GDM1 (cell line): ENCODE data around the gene ZACN.
"Not testable (repeated sequence)": the region's sequence is repeated elsewhere in the genome, so short reads cannot be mapped to it uniquely, and the experiment has no call there.

Experiments used
- DNase-seq: peaks from one replicate; lab custom pipeline; 2025; lab: John Stamatoyannopoulos, UW

ZACN gene

DNA sequence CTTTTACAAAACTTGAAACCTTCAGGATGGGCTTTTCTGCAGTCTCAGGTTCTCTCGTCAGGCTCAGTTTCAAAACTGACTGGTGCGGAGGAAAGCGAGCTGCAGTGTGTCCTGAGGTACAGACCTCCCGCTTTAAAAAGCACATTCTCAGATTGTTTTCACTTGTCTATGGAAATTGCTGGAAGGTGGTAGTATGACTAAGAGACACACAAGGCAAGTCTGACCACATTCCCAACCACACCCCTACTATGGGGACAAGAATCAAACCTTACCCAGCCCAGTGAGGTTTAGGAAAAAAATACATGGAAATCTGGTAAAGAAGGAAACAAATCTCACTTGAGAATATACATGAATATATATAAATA, 24.9 kb upstream of the ZACN start:
- no peak for DNase-seq

DNA sequence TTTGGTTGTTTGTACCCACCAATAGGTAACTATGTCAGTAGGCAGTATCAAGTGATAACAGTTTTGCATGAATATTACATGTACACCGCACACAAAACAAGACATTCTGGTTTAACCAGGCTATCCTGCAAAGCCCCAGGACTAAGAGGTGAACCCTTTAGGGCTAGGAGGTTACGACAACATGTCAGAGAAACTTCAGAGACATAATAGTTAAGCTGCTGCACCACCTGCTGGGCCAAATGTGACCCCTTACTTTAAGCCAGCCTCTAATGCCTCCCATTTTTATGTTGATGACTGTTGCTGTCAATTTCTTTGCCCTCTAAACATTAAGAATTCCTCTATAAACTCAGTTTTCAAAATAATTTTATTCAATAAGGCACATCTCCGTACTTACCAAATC, 22.1 kb upstream of the ZACN start:
- DNase-seq: no peak

DNA sequence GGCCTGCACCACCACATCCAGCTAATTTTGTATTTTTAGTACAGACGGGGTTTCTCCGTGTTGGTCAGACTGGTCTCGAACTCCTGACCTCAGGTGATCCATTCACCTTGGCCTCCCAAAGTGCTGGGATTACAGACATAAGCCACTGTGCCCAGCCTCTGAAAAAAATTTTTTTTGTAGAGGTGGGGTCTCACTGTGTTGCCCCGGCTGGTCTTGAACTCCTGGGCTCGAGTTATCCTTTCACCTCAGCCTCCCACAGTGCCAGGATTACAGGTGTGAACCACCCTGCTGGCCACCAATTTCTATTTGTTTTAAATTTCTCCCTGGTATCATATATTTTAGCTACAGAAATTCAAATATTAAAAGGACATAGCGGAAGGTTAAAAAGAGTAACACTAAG, 20.7 kb upstream of the ZACN start:
- not testable (repeated sequence) for DNase-seq

DNA sequence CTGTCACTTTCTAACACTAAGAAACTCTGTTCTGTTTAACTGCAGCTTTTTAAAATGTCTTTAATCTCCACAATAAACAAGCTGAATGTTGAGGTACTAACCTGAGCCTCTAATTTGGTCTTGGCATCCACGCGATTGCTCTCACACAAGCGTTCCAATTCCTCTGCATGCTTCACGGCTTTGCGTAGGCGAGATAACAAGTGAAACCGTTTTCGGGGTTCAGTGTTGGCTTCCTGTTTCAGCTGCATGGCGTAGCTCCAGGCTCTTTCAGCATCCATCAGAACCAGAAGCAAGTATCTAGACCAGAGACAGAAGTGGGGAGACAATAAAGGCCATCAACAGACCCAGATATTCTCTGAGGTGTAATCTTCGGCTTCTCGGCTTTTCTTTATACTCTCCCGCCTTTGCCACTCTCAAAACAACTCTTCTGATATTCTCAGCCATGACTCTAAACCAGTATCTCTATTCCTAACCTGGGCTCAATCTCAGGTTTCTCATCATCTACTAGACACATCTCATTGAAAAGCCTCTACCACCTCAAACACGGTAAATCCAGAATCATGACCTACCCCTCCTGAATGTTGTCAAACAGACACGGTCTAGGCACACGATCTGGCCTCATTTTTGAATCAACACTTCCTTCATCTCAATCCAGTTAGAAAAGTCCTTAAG, 15.0 kb upstream of the ZACN start:
- no peak for DNase-seq

DNA sequence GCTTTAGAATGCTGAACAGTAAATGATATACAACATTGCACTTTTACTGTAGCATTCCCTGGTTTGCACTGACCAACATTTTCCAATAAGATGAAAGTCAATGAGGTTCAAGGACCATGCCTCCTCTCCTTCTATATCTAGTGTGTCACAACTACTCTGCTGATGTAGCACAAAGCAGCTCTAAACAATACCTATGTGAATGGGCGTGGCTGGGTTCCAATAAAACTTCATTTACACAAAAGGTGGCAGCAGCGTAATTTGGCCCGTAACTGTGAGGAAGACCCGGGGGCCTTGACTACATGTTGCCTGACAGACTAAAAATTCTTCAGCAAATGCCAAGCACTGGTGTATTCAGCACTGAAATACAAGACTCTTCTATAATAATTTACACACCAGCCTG, 13.2 kb upstream of the ZACN start:
- no peak for DNase-seq

DNA sequence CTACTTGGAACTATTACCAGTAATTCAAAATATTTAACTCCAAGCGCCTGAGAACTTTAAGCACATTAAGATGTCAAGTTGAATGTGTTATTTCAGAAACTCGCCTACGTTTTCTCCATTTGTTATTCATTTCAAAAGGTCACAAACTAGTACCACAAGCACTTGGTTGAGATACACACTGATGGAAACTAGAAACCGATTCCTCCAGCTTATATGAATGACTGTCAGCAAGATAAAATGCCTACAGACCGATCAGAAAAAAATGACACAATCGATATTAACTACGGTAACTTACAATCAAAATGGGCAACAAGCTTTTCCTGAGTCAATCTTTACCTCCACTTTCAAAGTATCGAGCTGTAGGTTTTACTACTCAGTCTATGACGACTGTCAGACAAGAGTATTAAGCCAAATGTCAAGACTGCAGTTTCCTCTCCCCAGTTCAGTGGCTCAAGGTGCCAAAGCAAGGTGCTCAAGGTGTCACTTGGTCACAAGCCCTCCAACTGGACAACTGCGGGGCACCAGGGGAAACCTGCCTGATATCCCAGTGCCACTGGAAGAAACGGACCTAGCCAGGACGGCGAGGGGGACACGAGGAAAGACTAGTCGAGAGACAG, 7.3 kb upstream of the ZACN start:
- DNase-seq: no peak

DNA sequence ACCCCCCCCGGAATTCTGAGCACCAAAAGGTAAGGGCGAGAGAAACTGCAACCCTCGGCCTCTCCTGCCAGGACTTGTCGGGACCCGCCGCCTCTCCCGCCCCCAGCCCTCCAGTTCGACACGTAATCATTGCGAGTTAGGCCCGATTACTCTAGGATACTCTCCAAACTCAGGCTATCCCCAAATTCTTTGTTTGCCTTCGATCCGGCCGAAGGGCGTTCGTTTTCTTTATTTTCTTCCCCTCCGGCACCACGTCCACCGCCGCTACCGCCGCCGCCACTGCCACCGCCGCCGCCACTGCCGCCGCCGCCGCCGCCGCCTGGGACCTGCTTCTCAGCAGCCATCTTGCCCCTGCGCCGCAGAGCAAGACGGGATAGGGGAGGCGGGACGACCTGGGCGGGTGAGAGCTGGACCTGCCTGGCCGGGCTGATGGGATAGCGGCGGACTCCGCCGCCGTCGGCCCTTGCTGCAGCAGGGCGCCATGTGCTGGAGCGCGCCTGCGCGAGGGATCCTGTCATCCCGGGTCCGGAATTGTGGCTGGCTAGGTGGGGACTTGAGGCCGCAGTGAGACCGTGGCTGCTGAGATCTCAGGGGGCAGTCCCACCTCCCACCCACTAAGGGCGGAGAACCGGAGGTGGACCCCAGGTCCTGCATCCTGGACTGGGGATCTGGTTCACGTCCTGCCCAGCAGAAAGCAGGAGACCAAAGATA, 6.7 kb upstream of the ZACN start, which contains the start of gene SRP68:
TSS of gene SRP68 (minus strand) at position 370 of the 711 bp plus-strand sequence. CDS start at position 344, 26 bp downstream.
- peak; percentile 89 for DNase-seq

DNA sequence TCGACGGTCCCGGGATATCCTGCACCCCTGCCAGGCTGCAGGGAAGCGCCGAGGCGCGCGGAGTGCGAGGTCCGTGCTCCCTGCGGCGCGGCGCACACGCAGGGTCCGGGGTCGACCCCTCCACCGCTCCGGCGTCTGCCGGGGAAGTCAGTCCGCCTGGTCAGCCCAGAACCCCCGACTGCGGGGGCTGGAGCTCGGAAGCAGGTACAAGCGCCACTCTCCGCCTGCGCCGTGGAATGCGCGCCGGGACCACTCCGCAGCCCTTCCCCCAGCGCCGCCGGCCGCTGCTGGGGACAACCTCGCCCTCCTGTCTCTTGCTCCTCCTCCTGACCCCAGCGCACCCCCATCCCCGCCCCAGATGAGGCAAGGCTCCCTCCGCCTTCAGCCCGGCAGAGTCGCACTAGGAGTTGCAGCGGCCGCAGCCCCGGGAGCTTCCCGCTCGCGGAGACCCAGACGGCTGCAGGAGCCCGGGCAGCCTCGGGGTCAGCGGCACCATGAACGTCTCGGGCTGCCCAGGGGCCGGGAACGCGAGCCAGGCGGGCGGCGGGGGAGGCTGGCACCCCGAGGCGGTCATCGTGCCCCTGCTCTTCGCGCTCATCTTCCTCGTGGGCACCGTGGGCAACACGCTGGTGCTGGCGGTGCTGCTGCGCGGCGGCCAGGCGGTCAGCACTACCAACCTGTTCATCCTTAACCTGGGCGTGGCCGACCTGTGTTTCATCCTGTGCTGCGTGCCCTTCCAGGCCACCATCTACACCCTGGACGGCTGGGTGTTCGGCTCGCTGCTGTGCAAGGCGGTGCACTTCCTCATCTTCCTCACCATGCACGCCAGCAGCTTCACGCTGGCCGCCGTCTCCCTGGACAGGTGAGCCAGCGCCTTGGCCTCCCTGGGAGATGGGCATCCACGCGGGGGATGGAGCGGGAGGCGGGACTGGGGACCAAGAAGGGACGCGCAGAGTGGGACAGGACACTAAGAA, 4.3 kb upstream of the ZACN start, which contains the start of gene GALR2:
TSS of gene GALR2 (plus strand) at position 392 of the 974 bp plus-strand sequence. CDS start at position 495, 103 bp downstream.
- no peak for DNase-seq

DNA sequence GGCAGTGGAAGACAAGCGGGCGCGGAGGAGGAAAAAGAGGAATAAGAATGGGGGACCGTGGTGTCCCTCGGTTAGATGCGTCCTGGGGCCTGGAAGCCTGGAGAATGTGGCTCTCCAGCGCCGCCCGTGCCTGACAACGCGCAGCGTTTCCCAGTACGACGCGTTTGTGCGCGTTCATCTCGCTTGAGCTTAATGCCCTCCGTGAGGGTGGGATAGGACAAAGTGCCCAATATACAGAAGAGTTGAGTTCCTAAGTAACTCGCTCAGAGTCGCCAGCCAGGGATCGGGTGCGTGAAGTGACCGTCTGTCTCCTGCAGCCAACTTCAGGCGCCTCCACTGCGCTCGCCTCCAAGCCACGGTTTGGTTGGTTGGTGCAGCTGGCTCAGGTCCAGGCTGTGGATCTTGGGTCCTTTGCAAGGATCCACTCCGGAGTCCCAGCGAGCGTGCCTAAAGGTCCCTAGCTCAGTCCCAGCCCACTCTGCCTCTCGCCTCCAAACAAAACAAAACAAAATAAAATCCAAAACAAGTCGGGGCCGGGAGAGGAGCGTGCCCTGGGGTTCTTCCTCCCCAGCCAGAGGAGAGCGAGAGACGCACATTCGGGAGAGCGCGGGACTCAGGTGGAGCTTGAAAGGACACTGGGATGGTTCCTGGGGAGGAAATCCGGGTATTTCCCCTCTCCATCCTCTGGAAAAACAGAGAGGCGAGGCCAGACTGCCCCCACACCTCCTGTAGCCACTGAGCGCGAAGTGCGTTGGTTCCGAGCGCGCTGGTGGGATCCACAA, 3.4 kb upstream of the ZACN start:
- DNase-seq: no peak

DNA sequence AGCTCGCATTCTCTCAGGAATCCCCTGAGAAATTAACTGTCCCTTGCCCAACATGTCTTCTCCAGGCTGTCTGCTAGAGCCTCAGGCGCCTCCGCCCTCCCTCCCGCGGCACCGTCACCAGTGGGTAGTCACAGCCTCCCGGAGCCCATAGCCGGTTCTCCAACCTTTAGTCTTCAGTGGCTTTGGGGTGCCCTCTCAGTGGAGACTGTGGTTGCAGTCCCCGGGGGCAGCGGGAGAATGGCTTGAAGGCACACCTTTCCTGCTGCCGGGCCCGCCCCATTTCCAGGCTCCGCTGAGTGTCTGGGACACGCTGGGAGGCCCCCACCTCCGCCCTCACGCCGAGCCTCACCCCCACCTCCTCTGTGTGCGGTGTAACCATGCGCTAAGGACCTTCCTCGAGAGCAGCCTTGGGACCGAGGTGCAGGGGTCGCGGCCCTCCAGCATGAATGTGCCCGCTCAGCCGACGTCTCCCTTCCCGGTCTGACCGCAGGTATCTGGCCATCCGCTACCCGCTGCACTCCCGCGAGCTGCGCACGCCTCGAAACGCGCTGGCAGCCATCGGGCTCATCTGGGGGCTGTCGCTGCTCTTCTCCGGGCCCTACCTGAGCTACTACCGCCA, 2.7 kb upstream of the ZACN start:
- no peak for DNase-seq

DNA sequence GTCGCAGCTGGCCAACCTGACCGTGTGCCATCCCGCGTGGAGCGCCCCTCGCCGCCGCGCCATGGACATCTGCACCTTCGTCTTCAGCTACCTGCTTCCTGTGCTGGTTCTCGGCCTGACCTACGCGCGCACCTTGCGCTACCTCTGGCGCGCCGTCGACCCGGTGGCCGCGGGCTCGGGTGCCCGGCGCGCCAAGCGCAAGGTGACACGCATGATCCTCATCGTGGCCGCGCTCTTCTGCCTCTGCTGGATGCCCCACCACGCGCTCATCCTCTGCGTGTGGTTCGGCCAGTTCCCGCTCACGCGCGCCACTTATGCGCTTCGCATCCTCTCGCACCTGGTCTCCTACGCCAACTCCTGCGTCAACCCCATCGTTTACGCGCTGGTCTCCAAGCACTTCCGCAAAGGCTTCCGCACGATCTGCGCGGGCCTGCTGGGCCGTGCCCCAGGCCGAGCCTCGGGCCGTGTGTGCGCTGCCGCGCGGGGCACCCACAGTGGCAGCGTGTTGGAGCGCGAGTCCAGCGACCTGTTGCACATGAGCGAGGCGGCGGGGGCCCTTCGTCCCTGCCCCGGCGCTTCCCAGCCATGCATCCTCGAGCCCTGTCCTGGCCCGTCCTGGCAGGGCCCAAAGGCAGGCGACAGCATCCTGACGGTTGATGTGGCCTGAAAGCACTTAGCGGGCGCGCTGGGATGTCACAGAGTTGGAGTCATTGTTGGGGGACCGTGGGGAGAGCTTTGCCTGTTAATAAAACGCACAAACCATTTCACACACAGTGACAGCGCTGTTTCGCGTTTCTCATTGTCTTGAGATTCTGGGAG, 2.0 kb upstream of the ZACN start:
- DNase-seq: no peak

DNA sequence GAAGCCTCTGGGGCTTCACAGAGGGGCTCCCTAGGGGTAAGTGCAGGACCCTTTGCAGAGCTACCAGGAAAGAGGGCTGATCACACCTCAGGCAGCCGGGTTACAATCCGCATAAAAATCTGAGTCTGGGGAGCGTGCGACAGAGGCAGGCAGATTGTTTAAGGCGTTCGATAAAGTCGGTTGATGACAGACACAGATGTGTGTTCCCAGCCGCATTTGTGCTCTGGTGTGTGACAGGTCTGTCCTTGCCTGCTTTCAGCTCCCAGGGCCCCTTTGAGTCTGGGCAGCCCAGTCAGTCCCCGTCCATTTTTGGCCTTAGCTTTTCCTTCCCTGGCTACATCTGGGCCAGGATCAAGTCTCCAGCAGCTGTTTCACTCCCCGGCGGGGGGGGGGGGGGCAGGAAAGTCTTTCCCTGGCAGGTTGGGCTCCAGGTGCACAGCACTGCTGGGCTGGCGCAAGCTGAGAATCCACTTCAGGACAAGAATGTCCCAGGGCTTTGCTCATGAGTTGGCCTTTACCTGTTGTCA, 1.3 kb upstream of the ZACN start:
- DNase-seq: no peak

DNA sequence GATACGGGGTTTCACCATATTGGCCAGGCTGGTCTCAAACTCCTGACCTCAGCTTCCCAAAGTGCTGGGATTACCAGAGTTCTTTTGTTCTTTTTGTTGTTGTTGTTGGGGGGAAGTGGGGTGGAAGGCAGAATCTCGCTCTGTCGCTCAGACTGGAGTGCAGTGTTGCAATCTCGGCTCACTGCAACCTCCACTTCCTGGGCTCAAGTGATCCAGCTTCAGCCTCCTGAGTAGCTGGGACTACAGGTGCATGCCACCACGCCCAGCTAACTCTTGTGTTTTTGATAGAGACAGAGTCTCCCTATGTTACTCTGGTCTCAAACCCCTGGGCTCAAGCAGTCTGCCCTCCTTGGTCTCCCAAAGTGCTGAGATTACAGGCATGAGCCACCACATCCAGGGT, 612 bp upstream of the ZACN start:
- not testable (repeated sequence) for DNase-seq

DNA sequence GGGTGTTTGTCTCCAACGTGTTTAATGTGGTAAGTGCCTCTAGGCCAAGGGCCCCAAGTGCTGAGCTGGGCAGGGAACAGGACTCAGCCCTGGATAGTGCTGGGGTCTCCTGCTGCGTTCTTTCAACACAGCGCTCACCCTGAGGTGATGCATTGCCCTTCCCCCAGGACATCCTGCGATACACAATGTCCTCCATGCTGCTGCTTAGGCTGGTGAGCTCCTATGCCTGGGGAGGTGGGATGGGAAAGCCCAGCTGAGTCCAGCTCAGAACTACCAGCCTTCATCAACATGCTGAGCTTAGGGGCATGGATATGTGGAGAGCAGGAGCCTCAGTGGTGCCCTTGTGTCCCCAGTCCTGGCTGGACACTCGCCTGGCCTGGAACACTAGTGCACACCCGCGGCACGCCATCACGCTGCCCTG, 563 bp downstream of the ZACN start:
- DNase-seq: no peak

DNA sequence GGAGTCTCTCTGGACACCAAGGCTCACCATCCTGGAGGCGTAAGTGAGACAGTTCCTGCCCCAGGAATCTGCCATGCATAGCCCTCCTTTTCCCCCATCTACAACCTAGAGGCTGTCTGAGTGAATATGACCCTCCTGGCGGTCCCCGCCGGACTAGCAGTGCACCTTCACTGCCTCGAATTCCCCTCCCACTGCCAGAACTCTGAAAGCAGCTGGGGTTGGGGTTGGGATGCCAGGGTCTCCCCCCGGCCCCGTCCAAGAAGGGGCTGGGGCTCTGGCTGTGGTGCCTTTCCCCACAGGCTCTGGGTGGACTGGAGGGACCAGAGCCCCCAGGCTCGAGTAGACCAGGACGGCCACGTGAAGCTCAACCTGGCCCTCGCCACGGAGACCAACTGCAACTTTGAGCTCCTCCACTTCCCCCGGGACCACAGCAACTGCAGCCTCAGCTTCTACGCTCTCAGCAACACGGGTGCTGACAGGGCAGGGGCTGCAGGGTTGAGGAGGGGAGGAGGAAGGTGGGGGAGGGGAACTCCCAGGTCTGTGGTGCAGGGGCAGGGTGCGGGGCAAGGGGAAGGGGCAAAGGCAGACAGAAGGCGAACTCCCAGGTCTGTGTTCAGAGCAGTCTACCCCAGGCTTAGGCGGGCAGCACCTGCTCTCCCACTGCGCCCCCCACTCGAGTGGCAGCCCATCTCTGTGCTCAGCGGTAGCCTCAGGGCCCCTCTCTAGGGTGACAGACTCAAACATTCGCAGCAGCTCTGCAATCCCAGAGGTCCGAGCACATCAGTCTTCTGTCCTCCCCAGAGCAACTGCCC, 1.2 kb downstream of the ZACN start:
- DNase-seq: no peak

DNA sequence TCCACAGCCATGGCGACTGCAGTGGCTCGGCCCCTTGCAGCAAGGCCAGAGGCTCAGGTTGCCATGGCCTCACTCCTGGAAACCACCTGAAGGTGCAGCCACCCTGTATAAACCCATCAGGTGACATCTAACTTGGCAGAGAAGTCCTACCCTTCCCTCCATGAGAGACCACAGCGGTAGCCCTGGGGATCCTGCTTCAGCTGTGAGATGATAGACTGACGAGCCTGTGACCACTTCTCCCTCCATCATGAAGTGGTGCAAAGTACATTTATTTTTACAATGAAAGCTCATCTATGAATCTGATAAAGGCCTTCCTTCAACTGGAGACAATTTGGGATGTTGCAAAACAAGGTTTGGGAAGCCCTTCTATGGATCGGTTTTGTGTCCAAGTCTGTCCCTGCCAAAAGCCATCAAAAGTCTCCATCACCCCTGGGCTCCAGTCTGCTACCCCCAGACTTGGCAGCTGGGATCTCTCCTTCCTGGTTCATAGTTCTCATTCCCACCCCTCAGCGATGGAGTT, 1.8 kb downstream of the ZACN start:
- no peak for DNase-seq

DNA sequence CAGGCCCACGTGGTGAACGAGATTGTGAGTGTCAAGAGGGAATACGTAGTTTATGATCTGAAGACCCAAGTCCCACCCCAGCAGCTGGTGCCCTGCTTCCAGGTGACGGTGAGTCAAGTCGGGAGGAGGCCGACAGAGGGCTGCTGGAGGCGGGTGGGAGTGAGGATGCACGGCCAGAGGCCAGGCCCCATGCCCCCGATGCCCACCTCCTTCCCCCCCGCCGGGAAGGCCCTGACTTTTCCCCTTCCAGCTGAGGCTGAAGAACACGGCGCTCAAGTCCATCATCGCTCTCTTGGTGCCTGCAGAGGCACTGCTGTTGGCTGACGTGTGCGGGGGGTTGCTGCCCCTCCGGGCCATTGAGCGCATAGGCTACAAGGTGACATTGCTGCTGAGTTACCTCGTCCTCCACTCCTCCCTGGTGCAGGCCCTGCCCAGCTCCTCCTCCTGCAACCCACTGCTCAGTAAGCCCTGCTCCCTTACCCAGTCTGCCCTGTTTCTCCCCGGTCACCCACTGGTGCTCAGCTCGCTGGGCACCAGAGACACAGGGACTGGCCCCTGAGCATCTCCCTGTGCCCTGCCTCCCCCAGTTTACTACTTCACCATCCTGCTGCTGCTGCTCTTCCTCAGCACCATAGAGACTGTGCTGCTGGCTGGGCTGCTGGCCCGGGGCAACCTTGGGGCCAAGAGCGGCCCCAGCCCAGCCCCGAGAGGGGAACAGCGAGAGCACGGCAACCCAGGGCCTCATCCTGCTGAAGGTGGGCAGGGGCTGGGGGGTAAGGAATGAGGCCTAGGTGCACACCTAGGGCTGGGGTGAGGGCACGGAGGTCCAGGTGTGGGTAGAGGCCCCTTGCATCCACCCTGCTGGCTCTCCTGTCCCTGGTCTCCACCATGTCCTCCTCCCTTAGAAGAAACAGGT, 2.6 kb downstream of the ZACN start:
- no peak for DNase-seq
